M059J (cell line): ENCODE results near the gene NEDD1. TPM values are rescaled to one million over a fixed set of nuclear protein-coding genes. Genes with fewer than 3 reads are reported as not detected.

Experiments
- DNase-seq: peaks from one replicate; pipeline ENCODE4 v3.0.0-alpha.2; 2012; ENCODE audit warnings: low read depth
- total RNA-seq: library from RNA; depleted of rRNA; stranded (reverse); fragments of >200 nt; shearing (Covaris generic); gene quantifications from 2 replicates; pipeline ENCODE4 v1.2.3, GENCODE V29; 2014; rRNA removed

NEDD1 gene
- 45.2 and 46.7 TPM in 2 replicates for total RNA-seq

- peak; percentile 83 for DNase-seq
Observed at GRCh38 chr12:96906849-96907670, at the start of gene NEDD1. TSS of gene NEDD1 (plus strand) at chr12:96907257. CDS start at chr12:96909760, 2,503 bp downstream.

GRCh38 chr12:96858162-96858561 lies 48.9 kb upstream of the NEDD1 start:
- DNase-seq: no peak

DNA sequence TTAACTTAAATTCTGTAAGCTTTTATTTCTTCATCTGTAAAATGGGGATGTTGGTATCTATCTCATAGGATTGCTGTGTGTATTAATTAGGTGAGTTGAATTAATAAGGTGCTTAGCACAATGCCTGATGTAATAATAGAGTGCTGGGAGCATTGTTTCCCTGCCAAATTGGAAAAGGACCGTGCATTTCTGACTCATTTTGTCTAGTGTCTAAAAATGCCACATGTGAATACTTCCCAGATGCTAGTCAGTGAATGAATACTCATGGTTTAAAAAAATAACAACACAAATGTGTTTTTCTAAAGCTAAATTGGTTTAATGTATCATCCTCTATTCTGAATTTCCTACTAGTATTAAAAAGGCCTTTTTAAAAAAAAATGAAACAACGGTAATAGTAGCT lies 45.4 kb upstream of the NEDD1 start:
- DNase-seq: peak; percentile 60

DNA sequence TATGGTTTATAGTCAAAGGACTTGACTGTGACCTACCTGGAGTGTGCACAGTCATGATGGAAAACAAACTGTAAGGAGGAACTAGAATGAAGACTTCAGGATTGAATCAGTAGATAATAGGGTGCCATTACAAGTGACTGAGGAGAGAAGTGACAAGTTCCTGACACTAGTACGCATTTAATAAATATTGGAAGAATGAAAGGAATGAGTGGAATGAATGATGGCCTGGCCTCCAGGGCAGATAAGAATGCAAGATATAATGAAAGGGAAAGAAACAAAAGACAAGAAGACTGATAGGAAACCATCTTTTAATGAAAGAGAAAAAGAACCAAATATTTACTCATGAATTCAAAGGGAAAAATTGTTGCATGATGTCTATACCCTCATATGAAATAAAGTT lies 44.7 kb upstream of the NEDD1 start:
- peak; percentile 61 for DNase-seq

GRCh38 chr12:96864335-96864734 lies 42.7 kb upstream of the NEDD1 start:
- no peak for DNase-seq

- no peak for DNase-seq
Observed at GRCh38 chr12:96866801-96867590, 40.1 kb upstream of the NEDD1 start.

- no peak for DNase-seq
Observed at GRCh38 chr12:96870946-96871345, 36.1 kb upstream of the NEDD1 start.

GRCh38 chr12:96872961-96873360 lies 34.1 kb upstream of the NEDD1 start:
- no peak for DNase-seq

DNA sequence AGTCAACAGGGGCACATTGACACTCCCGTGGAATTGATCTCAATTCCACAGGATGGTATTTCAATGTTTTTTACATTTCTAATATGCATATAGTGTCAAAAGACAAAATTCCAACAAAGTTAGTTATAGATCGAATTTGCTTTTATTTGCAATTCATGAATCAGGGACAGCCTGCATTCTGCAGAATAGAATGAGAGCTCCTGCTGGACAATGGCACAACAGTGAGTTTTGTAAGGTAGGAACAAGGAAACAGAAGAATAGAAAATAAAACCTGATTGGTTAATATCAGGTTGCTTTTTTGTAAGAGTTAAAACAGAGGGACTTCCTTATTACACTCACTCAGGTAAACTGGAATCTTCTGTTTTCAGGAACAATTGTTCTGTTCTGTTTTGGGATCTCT lies 32.8 kb upstream of the NEDD1 start:
- DNase-seq: no peak

- DNase-seq: peak; percentile 61
Observed at GRCh38 chr12:96876966-96877365, 30.1 kb upstream of the NEDD1 start.

DNA sequence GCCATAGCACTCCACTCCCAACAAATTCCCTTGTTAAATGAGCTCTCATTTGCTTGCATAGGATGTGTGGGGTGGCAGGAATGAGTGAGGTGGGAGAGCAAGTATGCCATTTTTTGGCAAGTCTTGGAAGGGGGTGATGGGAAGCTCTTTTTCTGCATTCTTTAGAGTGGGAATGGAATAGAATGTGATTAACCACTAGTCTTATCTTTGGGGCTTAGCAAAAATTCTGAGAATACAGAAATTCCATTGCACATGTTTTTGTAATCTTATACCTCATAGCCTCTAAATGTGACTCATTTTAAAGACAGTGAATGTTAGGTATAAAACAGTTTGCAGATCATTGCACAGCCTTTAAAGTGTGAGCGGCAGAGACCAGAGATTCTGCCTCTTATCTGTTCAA lies 28.4 kb upstream of the NEDD1 start:
- peak; percentile 60 for DNase-seq

- peak; percentile 34 for DNase-seq
Observed at GRCh38 chr12:96879301-96879700, 27.8 kb upstream of the NEDD1 start.

DNA sequence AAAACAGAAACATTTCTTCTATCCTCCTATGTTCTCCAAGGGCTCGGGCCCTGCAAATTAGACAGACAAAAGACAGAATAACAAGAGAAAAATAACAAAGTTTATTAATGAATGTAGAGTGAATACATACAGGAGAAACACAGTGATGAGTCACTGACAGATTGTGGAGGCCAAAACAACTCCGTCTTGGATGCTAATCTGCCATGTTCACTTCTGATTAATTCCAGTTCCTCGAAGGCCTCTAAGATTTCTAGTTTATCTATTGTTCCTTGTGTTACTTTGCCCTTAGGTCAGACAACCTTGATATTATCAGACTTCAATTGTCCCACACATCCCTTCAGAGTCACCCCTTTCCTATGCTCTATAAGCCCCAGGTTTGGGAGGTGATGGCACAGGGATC lies 26.8 kb upstream of the NEDD1 start:
- DNase-seq: no peak

GRCh38 chr12:96881608-96882007 lies 25.4 kb upstream of the NEDD1 start:
- no peak for DNase-seq

GRCh38 chr12:96882862-96883261 lies 24.2 kb upstream of the NEDD1 start:
- peak; percentile 70 for DNase-seq

- peak; percentile 61 for DNase-seq
Observed at GRCh38 chr12:96883571-96883970, 23.5 kb upstream of the NEDD1 start.

- peak; percentile 48 for DNase-seq
Observed at GRCh38 chr12:96886998-96887677, 19.9 kb upstream of the NEDD1 start.

GRCh38 chr12:96889273-96889933 lies 17.7 kb upstream of the NEDD1 start:
- peak; percentile 83 for DNase-seq

DNA sequence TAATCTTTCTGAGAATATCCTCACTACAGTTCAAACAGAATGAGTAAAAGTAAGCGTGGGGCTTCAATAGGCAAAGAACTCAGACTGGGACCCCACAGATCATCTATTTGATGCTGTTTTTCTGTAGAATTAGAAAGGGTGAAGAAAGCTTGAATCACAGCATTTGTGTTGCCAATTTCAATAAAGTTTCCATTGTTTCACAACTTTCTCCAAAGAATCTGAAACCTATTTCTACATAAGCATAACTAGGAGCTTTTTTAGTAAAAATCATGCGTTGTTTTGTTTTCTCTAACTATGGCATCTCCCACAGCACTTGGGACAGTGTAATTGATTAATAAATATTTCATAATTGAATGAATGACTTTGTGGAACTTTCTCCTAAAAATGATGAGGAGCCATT lies 16.7 kb upstream of the NEDD1 start:
- no peak for DNase-seq

GRCh38 chr12:96892104-96892503 lies 15.0 kb upstream of the NEDD1 start:
- DNase-seq: no peak

DNA sequence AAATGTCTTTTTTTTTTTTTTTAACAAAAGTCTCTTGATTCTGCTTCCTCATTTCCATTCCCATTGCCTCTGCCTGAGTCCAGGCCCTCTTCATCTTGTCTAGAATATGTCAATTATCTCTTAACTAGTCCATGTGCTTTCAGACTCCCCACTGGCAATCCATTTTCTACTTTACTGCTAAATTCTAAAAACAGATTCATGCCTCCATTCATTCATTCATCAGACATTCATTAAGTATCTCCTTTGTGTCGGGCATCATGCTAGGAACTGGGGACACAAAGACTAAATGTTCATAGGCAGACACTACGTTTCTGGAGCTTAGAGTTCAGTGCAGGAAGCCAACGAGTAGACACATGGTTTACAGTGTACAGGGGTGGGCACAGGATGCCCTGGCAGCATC lies 9.6 kb upstream of the NEDD1 start:
- DNase-seq: no peak

DNA sequence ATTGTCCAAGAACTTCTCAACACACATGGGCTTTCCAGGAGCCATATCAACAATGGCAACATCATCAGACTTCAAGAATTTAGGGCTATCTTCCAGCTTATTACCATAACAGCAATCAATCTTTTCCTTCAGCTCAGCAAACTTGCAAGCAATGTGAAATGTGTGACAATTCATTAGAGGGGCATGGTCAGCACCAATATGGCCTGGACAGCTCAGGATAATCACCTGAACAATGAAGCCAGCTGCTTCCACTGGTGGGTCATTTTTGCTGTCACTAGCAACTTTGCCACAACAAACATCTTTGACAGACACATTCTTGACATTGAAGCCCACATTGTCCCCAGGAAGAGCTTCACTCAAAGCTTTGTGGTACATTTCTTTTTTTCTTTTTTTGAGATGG lies 5.9 kb upstream of the NEDD1 start:
- no peak for DNase-seq
